Measurements from ENCODE around the gene HACL1. TPM values are rescaled to one million over a fixed set of nuclear protein-coding genes. Genes with fewer than 3 reads are reported as not detected.

HACL1 gene
- total RNA-seq, 1 donor from 2014 or later: 17.5 TPM

DNA sequence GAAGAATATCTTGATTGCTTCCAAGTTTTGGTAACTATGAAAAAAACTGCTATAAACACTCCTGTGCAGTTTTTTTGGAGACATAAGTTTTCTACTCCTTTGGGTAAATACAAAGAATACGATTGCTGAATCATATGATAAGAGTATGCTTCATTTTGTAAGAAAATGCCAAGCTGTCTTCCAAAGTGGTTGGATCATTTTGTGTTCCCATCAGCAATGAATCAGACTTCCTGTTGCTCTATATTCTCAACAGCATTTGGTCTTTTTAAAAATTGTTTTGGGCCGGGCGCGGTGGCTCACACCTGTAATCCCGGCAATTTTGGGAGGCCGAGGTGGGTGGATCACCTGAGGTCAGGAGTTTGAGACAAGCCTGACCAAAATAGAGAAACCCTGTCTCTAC lies 14.7 kb upstream of the HACL1 start:
- no peaks in the 10 kb centered on the region for H3K4me1 Mint-ChIP-seq (ENCODE audit: unreplicated experiment)

GRCh38 chr3:15614958-15615357 lies 13.6 kb upstream of the HACL1 start:
- Mint-ChIP-seq H3K9me3 (ENCODE audit: unreplicated experiment) (no peaks in the 10 kb centered on the region), H3K4me1 (ENCODE audit: unreplicated experiment) (no peaks in the 10 kb centered on the region), H3K4me3 (ENCODE audit: unreplicated experiment) (no peak overlapping the region), H3K27ac (ENCODE audit: unreplicated experiment) (no peak overlapping the region), H3K27me3 (ENCODE audit: unreplicated experiment) (no peaks in the 10 kb centered on the region), H3K36me3 (ENCODE audit: low read depth, unreplicated experiment) (peaks cover 6% of the 10 kb centered on the region)
- DNase-seq (ENCODE audit: low spot score): no peak
- no peak for TF ChIP-seq CTCF (IDR thresholded peaks at IDR 0.05; ENCODE audit: unreplicated experiment)

More for the DNA sequence above, 14.7 kb upstream of the HACL1 start:
- Mint-ChIP-seq H3K27ac (ENCODE audit: unreplicated experiment) (no peak overlapping the region), H3K36me3 (ENCODE audit: low read depth, unreplicated experiment) (peaks cover 14% of the 10 kb centered on the region), H3K9me3 (ENCODE audit: unreplicated experiment) (no peaks in the 10 kb centered on the region), H3K27me3 (ENCODE audit: unreplicated experiment) (no peaks in the 10 kb centered on the region), H3K4me3 (ENCODE audit: unreplicated experiment) (no peak overlapping the region)
- no peak for TF ChIP-seq CTCF (IDR thresholded peaks at IDR 0.05; ENCODE audit: unreplicated experiment)
- DNase-seq (ENCODE audit: low spot score): no peak

- DNase-seq (ENCODE audit: low spot score): no peak
- H3K4me3 Mint-ChIP-seq (ENCODE audit: unreplicated experiment): no peak overlapping the region
- no peaks in the 10 kb centered on the region for H3K9me3 Mint-ChIP-seq (ENCODE audit: unreplicated experiment)
- no peak for TF ChIP-seq CTCF (IDR thresholded peaks at IDR 0.05; ENCODE audit: unreplicated experiment)
- H3K4me1 Mint-ChIP-seq (ENCODE audit: unreplicated experiment): peaks cover under 1% of the 10 kb centered on the region
- no peak overlapping the region for H3K27ac Mint-ChIP-seq (ENCODE audit: unreplicated experiment)
- H3K36me3 Mint-ChIP-seq (ENCODE audit: low read depth, unreplicated experiment): no peaks in the 10 kb centered on the region
- peaks cover 1% of the 10 kb centered on the region for H3K27me3 Mint-ChIP-seq (ENCODE audit: unreplicated experiment)
These were observed 10.6 kb upstream of the HACL1 start for GRCh38 chr3:15612001-15612400.

- DNase-seq (ENCODE audit: low spot score): no peak
- no peak for TF ChIP-seq CTCF (IDR thresholded peaks at IDR 0.05; ENCODE audit: unreplicated experiment)
- H3K27me3 Mint-ChIP-seq (ENCODE audit: unreplicated experiment): peaks cover 1% of the 10 kb centered on the region
- no peak overlapping the region for H3K27ac Mint-ChIP-seq (ENCODE audit: unreplicated experiment)
- H3K4me3 Mint-ChIP-seq (ENCODE audit: unreplicated experiment): no peak overlapping the region
- H3K36me3 Mint-ChIP-seq (ENCODE audit: low read depth, unreplicated experiment): no peaks in the 10 kb centered on the region
- peaks cover 5% of the 10 kb centered on the region for H3K4me1 Mint-ChIP-seq (ENCODE audit: unreplicated experiment)
- H3K9me3 Mint-ChIP-seq (ENCODE audit: unreplicated experiment): no peaks in the 10 kb centered on the region
These were observed 9.6 kb upstream of the HACL1 start for GRCh38 chr3:15611018-15611417.

GRCh38 chr3:15610082-15610759 lies 8.9 kb upstream of the HACL1 start:
- no peak for TF ChIP-seq CTCF (IDR thresholded peaks at IDR 0.05; ENCODE audit: unreplicated experiment)
- Mint-ChIP-seq H3K27me3 (ENCODE audit: unreplicated experiment) (peaks cover 1% of the 10 kb centered on the region), H3K27ac (ENCODE audit: unreplicated experiment) (no peak overlapping the region), H3K4me1 (ENCODE audit: unreplicated experiment) (peaks cover 5% of the 10 kb centered on the region), H3K9me3 (ENCODE audit: unreplicated experiment) (no peaks in the 10 kb centered on the region), H3K4me3 (ENCODE audit: unreplicated experiment) (no peak overlapping the region), H3K36me3 (ENCODE audit: low read depth, unreplicated experiment) (no peaks in the 10 kb centered on the region)
- DNase-seq (ENCODE audit: low spot score): no peak

Data from endothelial cell (in vitro differentiated cells).